Measurements from ENCODE around the gene SHANK1.
"Not testable (repeated sequence)": the region's sequence is repeated elsewhere in the genome, so short reads cannot be mapped to it uniquely, and the experiment has no call there.

Gene SHANK1

GRCh38 chr19:50633973-50634372, 85.6 kb downstream of the SHANK1 start:
- DNase-seq (ENCODE audit: low spot score) = no peak

- DNase-seq (ENCODE audit: low spot score) = no peak
Observed at GRCh38 chr19:50633359-50633758, 86.2 kb downstream of the SHANK1 start.

GRCh38 chr19:50632151-50632835, 87.3 kb downstream of the SHANK1 start:
- no peak for DNase-seq (ENCODE audit: low spot score)

GRCh38 chr19:50629801-50630200, 89.8 kb downstream of the SHANK1 start:
- DNase-seq (ENCODE audit: low spot score) = no peak

DNA sequence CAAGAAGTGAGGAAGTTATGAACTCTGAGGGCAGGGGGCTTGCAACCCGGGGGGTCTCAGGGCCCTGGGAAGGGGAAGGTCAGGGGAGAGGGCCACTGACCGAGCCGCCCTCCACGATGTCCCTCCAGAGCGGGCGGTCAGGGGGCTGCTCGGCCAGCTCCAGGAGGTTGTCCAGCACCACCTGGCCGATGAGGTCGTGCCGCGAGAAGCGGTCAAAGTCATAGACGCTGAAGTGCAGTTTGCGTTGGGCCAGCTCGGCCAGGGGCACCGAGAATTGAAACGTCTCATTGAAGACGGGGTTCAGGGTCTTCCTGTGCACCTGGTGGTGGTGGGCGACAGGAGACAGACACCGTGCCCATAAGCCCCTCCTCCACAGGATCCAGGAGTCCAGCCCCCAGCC, 90.4 kb downstream of the SHANK1 start:
- no peak for DNase-seq (ENCODE audit: low spot score)

GRCh38 chr19:50628551-50628950, 91.1 kb downstream of the SHANK1 start:
- DNase-seq (ENCODE audit: low spot score) = no peak

DNA sequence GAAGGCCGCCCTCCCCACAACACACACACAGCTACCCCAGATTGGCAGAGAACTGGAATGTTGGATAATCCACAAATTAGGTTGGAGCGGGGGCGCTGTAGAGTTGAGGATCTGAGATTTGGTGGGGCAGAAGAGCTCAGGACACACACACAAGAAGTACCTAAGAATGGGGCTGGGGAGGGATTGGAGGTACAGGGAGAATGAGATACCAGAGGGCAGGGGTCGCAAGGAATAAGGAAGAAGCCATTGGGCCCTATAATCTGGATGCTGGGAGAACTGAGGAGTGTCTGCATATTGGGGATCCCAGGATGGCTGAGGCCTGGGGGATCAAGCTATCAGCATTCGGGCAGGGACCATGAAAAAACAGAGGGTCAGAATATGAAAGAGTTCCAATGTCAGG, 91.5 kb downstream of the SHANK1 start:
- DNase-seq (ENCODE audit: low spot score) = no peak

DNA sequence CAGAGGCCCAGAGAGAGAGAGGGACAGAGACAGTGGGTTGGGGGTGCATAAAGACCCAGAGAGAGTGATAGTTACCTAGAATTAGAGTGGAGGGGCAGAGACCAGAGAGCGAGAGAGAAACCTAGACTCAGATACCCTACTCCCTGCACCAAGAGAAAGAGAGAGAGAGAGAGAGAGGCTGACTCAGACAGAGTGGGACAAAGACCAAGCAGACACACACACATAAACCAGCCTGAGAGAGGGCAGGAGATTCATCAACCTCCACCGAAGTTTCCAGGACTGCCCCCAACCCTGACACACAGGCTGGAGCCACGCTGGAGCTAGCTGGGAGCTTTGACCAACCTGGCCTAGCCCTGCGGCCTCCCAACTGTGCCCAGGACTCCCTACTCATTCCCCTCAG, 92.8 kb downstream of the SHANK1 start:
- no peak for DNase-seq (ENCODE audit: low spot score)

DNA sequence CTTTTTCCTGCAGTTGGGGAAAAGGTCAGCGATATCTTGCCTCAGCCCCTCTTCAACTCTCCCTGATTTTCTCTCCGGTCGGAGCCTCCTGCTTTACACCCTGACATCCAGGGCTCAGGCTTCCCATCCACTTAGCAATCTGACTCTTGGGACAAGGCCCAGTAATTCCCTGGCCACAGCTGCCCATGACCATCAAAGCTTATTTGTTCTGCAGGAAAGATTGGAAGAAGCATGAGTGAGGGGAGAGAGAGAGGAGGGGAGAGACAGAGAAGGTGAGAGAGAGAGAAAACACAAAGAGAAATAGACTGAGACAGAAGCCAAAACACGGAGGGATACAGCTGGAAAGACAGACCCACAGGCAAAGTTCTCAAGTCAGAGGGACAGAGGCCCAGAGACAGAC, 93.6 kb downstream of the SHANK1 start:
- DNase-seq (ENCODE audit: low spot score) = no peak

DNA sequence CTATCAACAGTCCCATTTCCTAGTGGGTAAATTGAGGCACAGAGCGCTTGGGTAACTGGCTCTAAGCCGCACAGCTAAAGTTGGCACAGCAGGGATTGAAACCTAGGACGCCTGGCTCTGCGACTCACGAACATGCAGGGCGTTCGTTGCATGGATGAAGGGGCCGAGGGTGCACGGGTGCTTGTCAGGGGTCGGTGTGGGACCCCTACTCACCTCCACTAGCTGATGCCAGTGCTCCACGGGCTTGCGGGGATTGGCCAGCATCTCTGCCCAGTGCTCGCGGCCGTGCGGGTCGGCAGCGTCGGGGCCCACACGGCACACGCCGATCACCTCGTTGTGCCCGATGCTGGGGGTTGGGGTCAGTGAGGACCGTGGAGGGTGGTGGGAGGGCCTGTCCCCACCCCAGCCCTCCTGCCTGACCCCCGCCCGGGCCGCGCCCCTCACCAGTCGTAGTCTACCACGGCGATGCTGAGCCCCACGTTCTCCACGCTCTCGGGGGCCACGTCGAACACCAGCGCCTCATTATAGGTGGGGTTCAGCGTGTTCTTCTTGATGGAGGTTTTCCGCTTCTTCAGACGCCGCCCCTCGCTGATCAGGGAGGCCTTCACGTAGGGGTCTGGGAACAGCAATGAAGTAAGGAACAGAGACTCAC, 94.5 kb downstream of the SHANK1 start:
- no peak for DNase-seq (ENCODE audit: low spot score)

GRCh38 chr19:50620394-50620906, 99.2 kb downstream of the SHANK1 start:
- DNase-seq (ENCODE audit: low spot score) = not testable (repeated sequence)

GRCh38 chr19:50619184-50619583, 100.4 kb downstream of the SHANK1 start:
- not testable (repeated sequence) for DNase-seq (ENCODE audit: low spot score)

DNA sequence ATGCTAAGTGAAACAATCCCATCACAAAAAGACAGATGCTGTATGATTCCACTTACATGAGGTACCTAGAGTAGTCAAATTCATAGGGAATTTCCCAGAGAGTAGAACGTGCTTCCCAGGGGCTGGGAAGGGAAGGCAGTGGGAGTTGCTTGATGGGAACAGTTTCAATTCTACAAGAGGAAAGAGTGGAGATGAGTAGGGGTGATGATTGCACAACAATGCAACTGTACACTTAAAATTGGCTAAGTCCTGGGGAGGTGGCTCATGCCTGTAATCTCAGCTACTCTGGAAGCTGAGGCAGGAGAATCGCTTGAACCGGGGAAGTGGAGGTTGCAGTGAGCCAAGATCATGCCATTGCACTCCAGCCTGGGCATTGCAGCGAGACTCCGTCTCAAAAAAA, 101.2 kb downstream of the SHANK1 start:
- not testable (repeated sequence) for DNase-seq (ENCODE audit: low spot score)

DNA sequence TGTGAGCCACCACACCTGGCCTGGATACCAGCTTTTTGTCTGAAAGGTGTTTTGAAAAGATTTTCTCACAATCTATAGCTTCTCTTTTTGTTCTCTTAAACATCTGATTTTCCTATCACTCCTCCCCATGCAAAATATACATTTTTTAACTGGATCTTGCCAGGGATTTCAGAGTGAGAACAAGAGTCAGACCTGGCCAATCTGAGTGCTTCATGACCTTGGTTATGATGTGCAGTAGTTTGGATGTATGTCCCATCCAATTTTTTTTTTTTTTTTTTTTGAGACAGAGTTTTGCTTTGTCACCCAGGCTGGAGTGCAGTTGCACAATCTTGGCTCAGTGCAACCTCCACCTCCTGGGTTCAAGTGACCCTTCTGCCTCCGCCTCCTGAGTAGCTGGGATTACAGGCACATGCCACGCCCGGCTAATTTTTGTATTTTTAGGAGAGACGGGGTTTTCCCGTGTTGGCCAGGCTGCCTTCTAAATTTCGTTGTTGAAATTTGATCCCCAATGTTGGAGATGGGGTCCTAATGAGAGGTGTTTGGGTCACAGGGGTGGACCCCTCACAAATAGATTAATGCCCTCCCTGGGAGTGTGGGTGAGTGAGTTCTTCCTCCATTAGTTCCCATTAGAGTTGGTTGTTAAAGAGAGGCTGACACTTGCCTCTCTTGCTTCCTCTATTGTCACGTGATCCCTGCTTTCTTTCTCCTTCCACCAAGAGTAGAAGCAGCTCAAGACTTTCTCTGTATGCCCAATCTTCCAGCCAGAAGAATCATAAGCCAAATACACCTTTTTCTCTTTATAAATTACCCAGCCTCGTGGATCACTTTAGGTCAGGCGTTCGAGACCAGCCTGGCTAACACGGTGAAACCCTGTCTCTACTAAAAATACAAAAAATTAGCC, 106.8 kb downstream of the SHANK1 start:
- DNase-seq (ENCODE audit: low spot score) = not testable (repeated sequence)

Data from CD4-positive, alpha-beta T cell treated with Interleukin-6 at 100 ng/mL for 8 hours (primary cell).